Subcutaneous adipose tissue (tissue), 4 donors: ENCODE measurements around the gene AHRR. TPM values are rescaled to one million over a fixed set of nuclear protein-coding genes. Genes with fewer than 3 reads are reported as not detected.

Source experiments
- CTCF ChIP-seq: fragments of 450-650 bp; IDR thresholded peaks from one replicate; pipeline ENCODE4 v1.5.1; 2016; ENCODE audit warnings: low read depth, mild to moderate bottlenecking, control low read depth, antibody characterized with exemption, moderate library complexity
- total RNA-seq, 4 donors: library from RNA; depleted of rRNA; stranded (reverse); fragments of >200 nt; gene quantifications; one replicate each; pipeline ENCODE4 v1.1.0, GENCODE V29; 2016

AHRR gene
- total RNA-seq, 4 donors from 2014 or later = 0.34 to 1.1 (median 0.46) TPM

GRCh38 chr5:355958-356357, 34.4 kb downstream of the AHRR start:
- TF ChIP-seq CTCF = no peak

- no peak for TF ChIP-seq CTCF
Measured at GRCh38 chr5:359301-359897, 37.9 kb downstream of the AHRR start.

GRCh38 chr5:360257-361027, 38.9 kb downstream of the AHRR start:
- no peak for TF ChIP-seq CTCF

- TF ChIP-seq CTCF = no peak
Measured at GRCh38 chr5:362189-362588, 40.7 kb downstream of the AHRR start.

- no peak for TF ChIP-seq CTCF
Measured at GRCh38 chr5:362978-363765, 41.7 kb downstream of the AHRR start.

GRCh38 chr5:364497-364896, 43.0 kb downstream of the AHRR start:
- no peak for TF ChIP-seq CTCF
